Tongue (tissue), 2 donors: ENCODE data around the gene CAMK2B. TPM values are rescaled to one million over a fixed set of nuclear protein-coding genes. Genes with fewer than 3 reads are reported as not detected.

Source experiments
- DNase-seq: peaks from one replicate; pipeline ENCODE4 v3.0.0-alpha.2; 2015
- total RNA-seq: library from RNA; depleted of rRNA; stranded (reverse); fragments of >200 nt; gene quantifications from one replicate; pipeline ENCODE4 v1.2.3, GENCODE V29; 2014

CAMK2B gene
- total RNA-seq, 1 donor from 2014 or later: 26.7 TPM

- DNase-seq: no peak
These were observed 96.6 kb downstream of the CAMK2B start for GRCh38 chr7:44228571-44229350.

- DNase-seq: no peak
These were observed 97.5 kb downstream of the CAMK2B start for GRCh38 chr7:44227911-44228310.

- no peak for DNase-seq
These were observed 99.0 kb downstream of the CAMK2B start for GRCh38 chr7:44226396-44226753.

GRCh38 chr7:44225566-44226395, 99.6 kb downstream of the CAMK2B start:
- DNase-seq: peak; percentile 83

GRCh38 chr7:44224974-44225565, 100.3 kb downstream of the CAMK2B start:
- DNase-seq: no peak

- no peak for DNase-seq
These were observed 101.1 kb downstream of the CAMK2B start for GRCh38 chr7:44224080-44224973.

- DNase-seq: peak; percentile 43
These were observed 101.9 kb downstream of the CAMK2B start for GRCh38 chr7:44223362-44224079.

- no peak for DNase-seq
These were observed 102.6 kb downstream of the CAMK2B start for GRCh38 chr7:44222776-44223261.

- DNase-seq: no peak
These were observed 103.3 kb downstream of the CAMK2B start for GRCh38 chr7:44222074-44222473.

- DNase-seq: no peak
These were observed 104.1 kb downstream of the CAMK2B start for GRCh38 chr7:44221231-44221791.

- no peak for DNase-seq
These were observed 104.9 kb downstream of the CAMK2B start for GRCh38 chr7:44220358-44221112.

GRCh38 chr7:44220046-44220357, 105.4 kb downstream of the CAMK2B start:
- DNase-seq: no peak

GRCh38 chr7:44219371-44220045, 105.9 kb downstream of the CAMK2B start:
- no peak for DNase-seq

- peak; percentile 88 for DNase-seq
These were observed 106.8 kb downstream of the CAMK2B start for GRCh38 chr7:44218418-44219201.

GRCh38 chr7:44217852-44218402, 107.5 kb downstream of the CAMK2B start:
- DNase-seq: no peak

GRCh38 chr7:44217223-44217714, 108.1 kb downstream of the CAMK2B start:
- DNase-seq: no peak

- no peak for DNase-seq
These were observed 108.7 kb downstream of the CAMK2B start for GRCh38 chr7:44216521-44217222.

- DNase-seq: no peak
These were observed 109.4 kb downstream of the CAMK2B start for GRCh38 chr7:44216019-44216418.
